Left lobe of liver (tissue), 2 donors: Measurements from ENCODE around the gene NDUFB4. TPM values are rescaled to one million over a fixed set of nuclear protein-coding genes. Genes with fewer than 3 reads are reported as not detected.
"Not testable (repeated sequence)": the region's sequence is repeated elsewhere in the genome, so short reads cannot be mapped to it uniquely, and the experiment has no call there.

Experiments used
- ATAC-seq: fragments of 200-7000 bp; cut with Tn5 transposase; one replicate; pipeline ENCODE4 v1.9.1; 2020; ENCODE audit warnings: mild to moderate bottlenecking, moderate library complexity
- DNase-seq: peaks from one replicate; pipeline ENCODE4 v3.0.0-alpha.2; 2020; ENCODE audit warnings: low spot score
- total RNA-seq: library from RNA; stranded (reverse); gene quantifications from one replicate; pipeline ENCODE4 v1.2.1, GENCODE V29; 2021
- donor health status: DM: no; HTN: no; CAD: no; lungs with moderate emphysema.
- donor health status: DM: no; HTN: yes; CAD: no.

The NDUFB4 gene
- total RNA-seq, 1 donor from 2014 or later: 65.2 TPM

- ATAC-seq (peak; percentile 36), DNase-seq (no peak)
Observed at GRCh38 chr3:120636795-120637401, 40.8 kb downstream of the NDUFB4 start.

GRCh38 chr3:120637851-120638559, 41.9 kb downstream of the NDUFB4 start:
- no peak for DNase-seq
- peak; percentile 38 for ATAC-seq

GRCh38 chr3:120638820-120639219, 42.7 kb downstream of the NDUFB4 start:
- not testable (repeated sequence) for ATAC-seq, DNase-seq

GRCh38 chr3:120640231-120640630, 44.1 kb downstream of the NDUFB4 start:
- no peak for DNase-seq
- no peak for ATAC-seq

GRCh38 chr3:120641696-120642246, 45.6 kb downstream of the NDUFB4 start:
- no peak for DNase-seq
- ATAC-seq: no peak

GRCh38 chr3:120642368-120642948, 46.3 kb downstream of the NDUFB4 start:
- no peak for ATAC-seq
- no peak for DNase-seq

- DNase-seq: no peak
- ATAC-seq: no peak
Observed at GRCh38 chr3:120645083-120645845, 49.1 kb downstream of the NDUFB4 start.

GRCh38 chr3:120646771-120647432, 50.8 kb downstream of the NDUFB4 start:
- DNase-seq: no peak
- no peak for ATAC-seq

GRCh38 chr3:120648290-120648689, 52.2 kb downstream of the NDUFB4 start:
- DNase-seq: no peak
- ATAC-seq: no peak

GRCh38 chr3:120649830-120650233, 53.7 kb downstream of the NDUFB4 start:
- DNase-seq: no peak

GRCh38 chr3:120650311-120650710, 54.2 kb downstream of the NDUFB4 start:
- ATAC-seq (no peak), DNase-seq (no peak)

More at GRCh38 chr3:120649830-120650233, 53.7 kb downstream of the NDUFB4 start:
- no peak for ATAC-seq

Other genes starting within 250 kb of the NDUFB4 start
- gene LRRC58, start 247.0 kb upstream of the NDUFB4 start, total RNA-seq: 9.2 TPM
- 46.9 TPM for gene FSTL1, start 145.3 kb upstream of the NDUFB4 start, total RNA-seq
- 510 TPM for gene HGD, start 85.9 kb downstream of the NDUFB4 start, total RNA-seq
- gene RABL3, start 146.2 kb downstream of the NDUFB4 start, total RNA-seq: 13.7 TPM
- 7.1 TPM for gene GTF2E1, start 146.4 kb downstream of the NDUFB4 start, total RNA-seq